SIG-M5 treated with dmso at 0.1 percent for 504 hours (cell line): Measurements from ENCODE around the gene SLC66A2.

Experiments used
- DNase-seq: peaks from one replicate; lab custom pipeline; 2025; ENCODE audit not compliant: unreplicated experiment; lab: John Stamatoyannopoulos, UW

The SLC66A2 gene

GRCh38 chr18:79952456-79952995 is 1.1 kb upstream of the SLC66A2 start:
- DNase-seq = no peak

GRCh38 chr18:79950515-79951341 is 725 bp downstream of the SLC66A2 start:
- no peak for DNase-seq

- DNase-seq = peak; percentile 94
These were observed 1.6 kb downstream of the SLC66A2 start for GRCh38 chr18:79949697-79950487.

GRCh38 chr18:79948719-79949411 is 2.6 kb downstream of the SLC66A2 start:
- DNase-seq = no peak

- no peak for DNase-seq
These were observed 3.4 kb downstream of the SLC66A2 start for GRCh38 chr18:79947881-79948610.

GRCh38 chr18:79947054-79947755 is 4.2 kb downstream of the SLC66A2 start:
- DNase-seq = no peak

GRCh38 chr18:79945118-79946042 is 6.1 kb downstream of the SLC66A2 start:
- no peak for DNase-seq

- no peak for DNase-seq
These were observed 6.7 kb downstream of the SLC66A2 start for GRCh38 chr18:79944746-79945117.

GRCh38 chr18:79944126-79944731 is 7.2 kb downstream of the SLC66A2 start:
- peak; percentile 33 for DNase-seq

GRCh38 chr18:79943608-79944125 is 7.8 kb downstream of the SLC66A2 start:
- DNase-seq = no peak

- no peak for DNase-seq
These were observed 8.5 kb downstream of the SLC66A2 start for GRCh38 chr18:79942786-79943607.

- DNase-seq = no peak
These were observed 9.2 kb downstream of the SLC66A2 start for GRCh38 chr18:79942211-79942610.

- no peak for DNase-seq
These were observed 9.9 kb downstream of the SLC66A2 start for GRCh38 chr18:79941473-79942119.

GRCh38 chr18:79940814-79941472 is 10.5 kb downstream of the SLC66A2 start:
- no peak for DNase-seq

- no peak for DNase-seq
These were observed 11.2 kb downstream of the SLC66A2 start for GRCh38 chr18:79940126-79940813.

GRCh38 chr18:79939096-79939495 is 12.4 kb downstream of the SLC66A2 start:
- DNase-seq = no peak
